WTC11 (cell line): ENCODE data around the gene MGAT4A. TPM values are rescaled to one million over a fixed set of nuclear protein-coding genes. Genes with fewer than 3 reads are reported as not detected.

Experiments used
- ATAC-seq: fragments of 200-7000 bp; cut with Tn5 transposase; 2 replicates; pipeline ENCODE4 v1.10.0; 2021; ENCODE audit warnings: mild to moderate bottlenecking, moderate library complexity
- CTCF ChIA-PET: fragments of 300-600 bp; sonication (Branson Sonifier 250); formaldehyde crosslinking; loops from one replicate; lab custom pipeline; 2021; ENCODE audit warnings: antibody characterized with exemption; lab: Charles Lee
- POLR2A ChIA-PET: fragments of 350-600 bp; sonication (Branson Sonifier 250); formaldehyde crosslinking; loops from one replicate; lab custom pipeline; 2021; ENCODE audit warnings: antibody characterized with exemption; lab: Charles Lee
- DNase-seq: peaks from one replicate; pipeline ENCODE4 v3.0.0; 2021; ENCODE audit warnings: low spot score
- H3K27ac Mint-ChIP-seq: 2 replicates; pipeline ENCODE4 v1.8.0; 2021; ENCODE audit warnings: mixed read lengths
- H3K27me3 Mint-ChIP-seq: 2 replicates; pipeline ENCODE4 v1.8.0; 2021; ENCODE audit warnings: low read depth, mild to moderate bottlenecking, moderate library complexity, mixed read lengths
- H3K36me3 Mint-ChIP-seq: 2 replicates; pipeline ENCODE4 v1.8.0; 2021; ENCODE audit warnings: mixed read lengths
- H3K4me1 Mint-ChIP-seq: 2 replicates; pipeline ENCODE4 v1.8.0; 2022; ENCODE audit warnings: mixed read lengths
- H3K4me3 Mint-ChIP-seq: 2 replicates; pipeline ENCODE4 v1.8.0; 2021; ENCODE audit warnings: mild to moderate bottlenecking, moderate library complexity, mixed read lengths
- H3K9me3 Mint-ChIP-seq: 2 replicates; pipeline ENCODE4 v1.8.0; 2021; ENCODE audit warnings: mixed read lengths
- ATF1 ChIP-seq: sonication (generic); formaldehyde crosslinking; IDR thresholded peaks from 2 replicates; pipeline ENCODE4 v1.8.1; 2023; ENCODE audit warnings: mild to moderate bottlenecking, moderate library complexity, missing genetic modification reagents
- ATF3 ChIP-seq: sonication (generic); formaldehyde crosslinking; conservative IDR thresholded peaks from 2 replicates; pipeline ENCODE4 v1.8.1; 2022; ENCODE audit warnings: mild to moderate bottlenecking, missing genetic modification reagents
- E2F4 ChIP-seq: sonication (generic); formaldehyde crosslinking; IDR thresholded peaks from 2 replicates; pipeline ENCODE4 v1.8.1; 2022; ENCODE audit warnings: low read depth, mild to moderate bottlenecking, moderate library complexity, missing genetic modification reagents, borderline replicate concordance
- E2F5 ChIP-seq: sonication (generic); formaldehyde crosslinking; IDR thresholded peaks from 2 replicates; pipeline ENCODE4 v1.8.1; 2022; ENCODE audit warnings: mild to moderate bottlenecking, moderate library complexity, missing genetic modification reagents
- FOXP4 ChIP-seq: sonication (generic); formaldehyde crosslinking; IDR thresholded peaks from 2 replicates; pipeline ENCODE4 v1.8.0; 2022; ENCODE audit warnings: mild to moderate bottlenecking, missing genetic modification reagents
- KAT7 ChIP-seq: sonication (generic); formaldehyde crosslinking; IDR thresholded peaks from 2 replicates; pipeline ENCODE4 v1.8.1; 2023; ENCODE audit warnings: missing genetic modification reagents, mild to moderate bottlenecking, borderline replicate concordance
- NFE2L1 ChIP-seq: sonication (generic); formaldehyde crosslinking; IDR thresholded peaks from 2 replicates; pipeline ENCODE4 v1.8.1; 2023; ENCODE audit warnings: missing genetic modification reagents
- NR1H2 ChIP-seq: sonication (generic); formaldehyde crosslinking; IDR thresholded peaks from 2 replicates; pipeline ENCODE4 v1.9.0; 2021; ENCODE audit warnings: mild to moderate bottlenecking, moderate library complexity, missing genetic modification reagents
- NR3C1 ChIP-seq: sonication (generic); formaldehyde crosslinking; conservative IDR thresholded peaks from 2 replicates; pipeline ENCODE4 v1.8.1; 2023; ENCODE audit warnings: low read depth, mild to moderate bottlenecking, missing genetic modification reagents
- OVOL2 ChIP-seq: fragments of 250-450 bp; sonication (Bioruptor Pico); IDR thresholded peaks from 2 replicates; pipeline ENCODE4 v1.9.0; 2021; ENCODE audit warnings: mild to moderate bottlenecking, borderline replicate concordance
- SMAD4 ChIP-seq: sonication (generic); formaldehyde crosslinking; IDR thresholded peaks from 2 replicates; pipeline ENCODE4 v1.8.0; 2022; ENCODE audit warnings: mild to moderate bottlenecking, missing genetic modification reagents
- SP1 ChIP-seq: sonication (generic); formaldehyde crosslinking; conservative IDR thresholded peaks from 2 replicates; pipeline ENCODE4 v1.8.1; 2022; ENCODE audit warnings: missing genetic modification reagents
- TCF7 ChIP-seq: sonication (generic); formaldehyde crosslinking; IDR thresholded peaks from 2 replicates; pipeline ENCODE4 v1.8.0; 2022; ENCODE audit warnings: mild to moderate bottlenecking, low read depth, missing genetic modification reagents, moderate library complexity
- TP53 ChIP-seq: sonication (generic); formaldehyde crosslinking; IDR thresholded peaks from 2 replicates; pipeline ENCODE4 v1.8.1; 2023; ENCODE audit warnings: mild to moderate bottlenecking, missing genetic modification reagents
- ZBTB43 ChIP-seq: sonication (generic); formaldehyde crosslinking; IDR thresholded peaks from 2 replicates; pipeline ENCODE4 v1.8.1; 2023; ENCODE audit warnings: mild to moderate bottlenecking, missing genetic modification reagents
- ZNF219 ChIP-seq: sonication (generic); formaldehyde crosslinking; IDR thresholded peaks from 2 replicates; pipeline ENCODE4 v1.8.0; 2023; ENCODE audit warnings: missing genetic modification reagents, mild to moderate bottlenecking, borderline replicate concordance
- ZNF263 ChIP-seq: sonication (generic); formaldehyde crosslinking; IDR thresholded peaks from 2 replicates; pipeline ENCODE4 v1.8.1; 2022; ENCODE audit warnings: low read depth, mild to moderate bottlenecking, moderate library complexity, missing genetic modification reagents
- ZSCAN18 ChIP-seq: fragments of 250-450 bp; sonication (Bioruptor Pico); IDR thresholded peaks from 2 replicates; pipeline ENCODE4 v2.1.2; 2022; ENCODE audit warnings: mild to moderate bottlenecking, moderate library complexity
- total RNA-seq: library from RNA; stranded (reverse); gene quantifications from 3 replicates; pipeline ENCODE4 v1.2.3, GENCODE V29; 2021

MGAT4A gene
- total RNA-seq, 1 experiment from 2014 or later, result 6.7 TPM

GRCh38 chr2:98777710-98778109, 46.8 kb upstream of the MGAT4A start (continued):
- no peak for TF ChIP-seq FOXP4 (CRISPR knock-in tag)

GRCh38 chr2:98777076-98777475, 46.1 kb upstream of the MGAT4A start:
- peaks cover 4% of the 10 kb centered on the region; the same call in 1 of the 2 replicates for H3K27me3 Mint-ChIP-seq
- no peak for TF ChIP-seq ZBTB43 (CRISPR knock-in tag)
- TF ChIP-seq KAT7, result no peak
- TF ChIP-seq NR3C1 (CRISPR knock-in tag), result no peak
- TF ChIP-seq NR1H2 (CRISPR knock-in tag), result no peak
- TF ChIP-seq ZSCAN18, result no peak
- TF ChIP-seq TCF7, result no peak
- no peak for TF ChIP-seq OVOL2
- no peak for TF ChIP-seq ATF1
- no peak overlapping the region for H3K27ac Mint-ChIP-seq
- no peak for DNase-seq
- peaks cover 22% of the 10 kb centered on the region for H3K9me3 Mint-ChIP-seq
- H3K4me1 Mint-ChIP-seq, result peaks cover 21% of the 10 kb centered on the region
- no peak overlapping the region for H3K4me3 Mint-ChIP-seq
- POLR2A ChIA-PET, result no interaction called here
- H3K36me3 Mint-ChIP-seq, result peaks cover 7% of the 10 kb centered on the region
- CTCF ChIA-PET, result no interaction called here
- no peak for ATAC-seq

GRCh38 chr2:98776136-98776535, 45.2 kb upstream of the MGAT4A start:
- peaks cover 25% of the 10 kb centered on the region for H3K4me1 Mint-ChIP-seq
- ATAC-seq, result no peak
- POLR2A ChIA-PET, result no interaction called here
- no peak for TF ChIP-seq ZNF219 (CRISPR knock-in tag)
- CTCF ChIA-PET, result no interaction called here
- peaks cover 19% of the 10 kb centered on the region for H3K9me3 Mint-ChIP-seq
- no peak for DNase-seq
- peaks cover 4% of the 10 kb centered on the region; the same call in 1 of the 2 replicates for H3K27me3 Mint-ChIP-seq
- no peaks in the 10 kb centered on the region for H3K36me3 Mint-ChIP-seq
- H3K27ac Mint-ChIP-seq, result no peak overlapping the region
- no peak overlapping the region for H3K4me3 Mint-ChIP-seq

GRCh38 chr2:98775146-98775986, 44.4 kb upstream of the MGAT4A start:
- H3K27ac Mint-ChIP-seq, result no peak overlapping the region
- no peaks in the 10 kb centered on the region for H3K36me3 Mint-ChIP-seq
- H3K4me3 Mint-ChIP-seq, result no peak overlapping the region
- ChIA-PET POLR2A (no interaction called here), CTCF (no interaction called here)
- no peak for DNase-seq
- H3K4me1 Mint-ChIP-seq, result peaks cover 29% of the 10 kb centered on the region
- H3K27me3 Mint-ChIP-seq, result peaks cover 4% of the 10 kb centered on the region; the same call in 1 of the 2 replicates
- no peak for ATAC-seq
- peaks cover 22% of the 10 kb centered on the region for H3K9me3 Mint-ChIP-seq
- TF ChIP-seq TP53, result no peak
- TF ChIP-seq OVOL2, result no peak

GRCh38 chr2:98773907-98774306, 43.0 kb upstream of the MGAT4A start:
- ChIA-PET CTCF (interaction anchor here (1.2 to 1.6 kb wide), 2 partner anchors 124 to 205 kb away, joined by 3 to 7 read pairs; no protein-coding TSS in a partner anchor), POLR2A (no interaction called here)
- Mint-ChIP-seq H3K27ac (no peak overlapping the region), H3K4me3 (no peak overlapping the region), H3K9me3 (peaks cover 21% of the 10 kb centered on the region), H3K27me3 (peaks cover 4% of the 10 kb centered on the region; the same call in 1 of the 2 replicates), H3K4me1 (peaks cover 32% of the 10 kb centered on the region), H3K36me3 (no peaks in the 10 kb centered on the region)
- ATAC-seq, result peak; percentile 75
- no peak for DNase-seq
- TF ChIP-seq E2F5, result no peak
- no peak for TF ChIP-seq E2F4 (CRISPR knock-in tag)
- TF ChIP-seq FOXP4 (CRISPR knock-in tag), result no peak
- no peak for TF ChIP-seq SMAD4 (CRISPR knock-in tag)
- no peak for TF ChIP-seq NFE2L1 (CRISPR knock-in tag)
- no peak for TF ChIP-seq SP1 (CRISPR knock-in tag)
- TF ChIP-seq ATF3 (CRISPR knock-in tag), result no peak
- TF ChIP-seq ZNF263 (CRISPR knock-in tag), result no peak
